ENCODE results near the gene SCYL2. TPM values are rescaled to one million over a fixed set of nuclear protein-coding genes. Genes with fewer than 3 reads are reported as not detected.

The SCYL2 gene
- total RNA-seq, 1 experiment from 2014 or later: 37.1 TPM

DNA sequence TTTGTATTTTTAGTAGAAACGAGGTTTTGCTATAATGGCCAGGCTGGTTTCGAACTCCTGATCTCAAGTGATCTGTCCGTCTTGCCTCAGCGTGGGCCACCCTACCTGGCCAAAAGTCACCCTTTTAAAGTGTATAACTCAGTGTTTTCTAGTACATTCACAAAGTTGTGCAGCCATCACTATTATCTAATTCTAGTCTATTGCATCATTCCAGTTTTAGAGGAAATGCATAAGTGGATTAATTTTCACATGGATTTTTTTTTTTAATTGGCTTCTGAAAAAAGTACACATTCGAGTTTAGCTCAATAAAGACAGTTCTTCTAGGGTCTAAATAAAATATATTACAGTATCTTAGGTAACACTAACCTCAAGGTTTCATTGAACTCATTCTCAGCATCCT, 3.8 kb upstream of the SCYL2 start:
- TF ChIP-seq TEAD1 (CRISPR knock-in tag; IDR thresholded peaks at IDR 0.05) (no peak), RELA (CRISPR knock-in tag; IDR thresholded peaks at IDR 0.05; ENCODE audit: borderline replicate concordance) (no peak), ZNF121 (CRISPR knock-in tag; IDR thresholded peaks at IDR 0.05) (no peak), KAT7 (CRISPR knock-in tag; IDR thresholded peaks at IDR 0.05; ENCODE audit: borderline replicate concordance) (no peak), PRRX2 (CRISPR knock-in tag; IDR thresholded peaks at IDR 0.05) (no peak), ELF4 (CRISPR knock-in tag; IDR thresholded peaks at IDR 0.05; ENCODE audit: low read depth) (no peak), NR1H2 (CRISPR knock-in tag; IDR thresholded peaks at IDR 0.05) (no peak)
- TF ChIP-seq, protein P1, sequence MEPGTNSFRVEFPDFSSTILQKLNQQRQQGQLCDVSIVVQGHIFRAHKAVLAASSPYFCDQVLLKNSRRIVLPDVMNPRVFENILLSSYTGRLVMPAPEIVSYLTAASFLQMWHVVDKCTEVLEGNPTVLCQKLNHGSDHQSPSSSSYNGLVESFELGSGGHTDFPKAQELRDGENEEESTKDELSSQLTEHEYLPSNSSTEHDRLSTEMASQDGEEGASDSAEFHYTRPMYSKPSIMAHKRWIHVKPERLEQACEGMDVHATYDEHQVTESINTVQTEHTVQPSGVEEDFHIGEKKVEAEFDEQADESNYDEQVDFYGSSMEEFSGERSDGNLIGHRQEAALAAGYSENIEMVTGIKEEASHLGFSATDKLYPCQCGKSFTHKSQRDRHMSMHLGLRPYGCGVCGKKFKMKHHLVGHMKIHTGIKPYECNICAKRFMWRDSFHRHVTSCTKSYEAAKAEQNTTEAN (CRISPR knock-in tag; IDR thresholded peaks at IDR 0.05): no peak
- TF ChIP-seq, protein P2, sequence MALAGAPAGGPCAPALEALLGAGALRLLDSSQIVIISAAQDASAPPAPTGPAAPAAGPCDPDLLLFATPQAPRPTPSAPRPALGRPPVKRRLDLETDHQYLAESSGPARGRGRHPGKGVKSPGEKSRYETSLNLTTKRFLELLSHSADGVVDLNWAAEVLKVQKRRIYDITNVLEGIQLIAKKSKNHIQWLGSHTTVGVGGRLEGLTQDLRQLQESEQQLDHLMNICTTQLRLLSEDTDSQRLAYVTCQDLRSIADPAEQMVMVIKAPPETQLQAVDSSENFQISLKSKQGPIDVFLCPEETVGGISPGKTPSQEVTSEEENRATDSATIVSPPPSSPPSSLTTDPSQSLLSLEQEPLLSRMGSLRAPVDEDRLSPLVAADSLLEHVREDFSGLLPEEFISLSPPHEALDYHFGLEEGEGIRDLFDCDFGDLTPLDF (CRISPR knock-in tag; IDR thresholded peaks at IDR 0.05): no peak
- TF ChIP-seq, protein P3, sequence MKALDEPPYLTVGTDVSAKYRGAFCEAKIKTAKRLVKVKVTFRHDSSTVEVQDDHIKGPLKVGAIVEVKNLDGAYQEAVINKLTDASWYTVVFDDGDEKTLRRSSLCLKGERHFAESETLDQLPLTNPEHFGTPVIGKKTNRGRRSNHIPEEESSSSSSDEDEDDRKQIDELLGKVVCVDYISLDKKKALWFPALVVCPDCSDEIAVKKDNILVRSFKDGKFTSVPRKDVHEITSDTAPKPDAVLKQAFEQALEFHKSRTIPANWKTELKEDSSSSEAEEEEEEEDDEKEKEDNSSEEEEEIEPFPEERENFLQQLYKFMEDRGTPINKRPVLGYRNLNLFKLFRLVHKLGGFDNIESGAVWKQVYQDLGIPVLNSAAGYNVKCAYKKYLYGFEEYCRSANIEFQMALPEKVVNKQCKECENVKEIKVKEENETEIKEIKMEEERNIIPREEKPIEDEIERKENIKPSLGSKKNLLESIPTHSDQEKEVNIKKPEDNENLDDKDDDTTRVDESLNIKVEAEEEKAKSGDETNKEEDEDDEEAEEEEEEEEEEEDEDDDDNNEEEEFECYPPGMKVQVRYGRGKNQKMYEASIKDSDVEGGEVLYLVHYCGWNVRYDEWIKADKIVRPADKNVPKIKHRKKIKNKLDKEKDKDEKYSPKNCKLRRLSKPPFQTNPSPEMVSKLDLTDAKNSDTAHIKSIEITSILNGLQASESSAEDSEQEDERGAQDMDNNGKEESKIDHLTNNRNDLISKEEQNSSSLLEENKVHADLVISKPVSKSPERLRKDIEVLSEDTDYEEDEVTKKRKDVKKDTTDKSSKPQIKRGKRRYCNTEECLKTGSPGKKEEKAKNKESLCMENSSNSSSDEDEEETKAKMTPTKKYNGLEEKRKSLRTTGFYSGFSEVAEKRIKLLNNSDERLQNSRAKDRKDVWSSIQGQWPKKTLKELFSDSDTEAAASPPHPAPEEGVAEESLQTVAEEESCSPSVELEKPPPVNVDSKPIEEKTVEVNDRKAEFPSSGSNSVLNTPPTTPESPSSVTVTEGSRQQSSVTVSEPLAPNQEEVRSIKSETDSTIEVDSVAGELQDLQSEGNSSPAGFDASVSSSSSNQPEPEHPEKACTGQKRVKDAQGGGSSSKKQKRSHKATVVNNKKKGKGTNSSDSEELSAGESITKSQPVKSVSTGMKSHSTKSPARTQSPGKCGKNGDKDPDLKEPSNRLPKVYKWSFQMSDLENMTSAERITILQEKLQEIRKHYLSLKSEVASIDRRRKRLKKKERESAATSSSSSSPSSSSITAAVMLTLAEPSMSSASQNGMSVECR (CRISPR knock-in tag; IDR thresholded peaks at IDR 0.05; ENCODE audit: borderline replicate concordance): no peak
- TF ChIP-seq, protein P4, sequence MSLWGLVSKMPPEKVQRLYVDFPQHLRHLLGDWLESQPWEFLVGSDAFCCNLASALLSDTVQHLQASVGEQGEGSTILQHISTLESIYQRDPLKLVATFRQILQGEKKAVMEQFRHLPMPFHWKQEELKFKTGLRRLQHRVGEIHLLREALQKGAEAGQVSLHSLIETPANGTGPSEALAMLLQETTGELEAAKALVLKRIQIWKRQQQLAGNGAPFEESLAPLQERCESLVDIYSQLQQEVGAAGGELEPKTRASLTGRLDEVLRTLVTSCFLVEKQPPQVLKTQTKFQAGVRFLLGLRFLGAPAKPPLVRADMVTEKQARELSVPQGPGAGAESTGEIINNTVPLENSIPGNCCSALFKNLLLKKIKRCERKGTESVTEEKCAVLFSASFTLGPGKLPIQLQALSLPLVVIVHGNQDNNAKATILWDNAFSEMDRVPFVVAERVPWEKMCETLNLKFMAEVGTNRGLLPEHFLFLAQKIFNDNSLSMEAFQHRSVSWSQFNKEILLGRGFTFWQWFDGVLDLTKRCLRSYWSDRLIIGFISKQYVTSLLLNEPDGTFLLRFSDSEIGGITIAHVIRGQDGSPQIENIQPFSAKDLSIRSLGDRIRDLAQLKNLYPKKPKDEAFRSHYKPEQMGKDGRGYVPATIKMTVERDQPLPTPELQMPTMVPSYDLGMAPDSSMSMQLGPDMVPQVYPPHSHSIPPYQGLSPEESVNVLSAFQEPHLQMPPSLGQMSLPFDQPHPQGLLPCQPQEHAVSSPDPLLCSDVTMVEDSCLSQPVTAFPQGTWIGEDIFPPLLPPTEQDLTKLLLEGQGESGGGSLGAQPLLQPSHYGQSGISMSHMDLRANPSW (CRISPR knock-in tag; conservative IDR thresholded peaks at IDR 0.05; ENCODE audit: low read depth): no peak
- TF ChIP-seq, protein P5, sequence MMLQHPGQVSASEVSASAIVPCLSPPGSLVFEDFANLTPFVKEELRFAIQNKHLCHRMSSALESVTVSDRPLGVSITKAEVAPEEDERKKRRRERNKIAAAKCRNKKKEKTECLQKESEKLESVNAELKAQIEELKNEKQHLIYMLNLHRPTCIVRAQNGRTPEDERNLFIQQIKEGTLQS (CRISPR knock-in tag; conservative IDR thresholded peaks at IDR 0.05): no peak
- TF ChIP-seq, protein P6, sequence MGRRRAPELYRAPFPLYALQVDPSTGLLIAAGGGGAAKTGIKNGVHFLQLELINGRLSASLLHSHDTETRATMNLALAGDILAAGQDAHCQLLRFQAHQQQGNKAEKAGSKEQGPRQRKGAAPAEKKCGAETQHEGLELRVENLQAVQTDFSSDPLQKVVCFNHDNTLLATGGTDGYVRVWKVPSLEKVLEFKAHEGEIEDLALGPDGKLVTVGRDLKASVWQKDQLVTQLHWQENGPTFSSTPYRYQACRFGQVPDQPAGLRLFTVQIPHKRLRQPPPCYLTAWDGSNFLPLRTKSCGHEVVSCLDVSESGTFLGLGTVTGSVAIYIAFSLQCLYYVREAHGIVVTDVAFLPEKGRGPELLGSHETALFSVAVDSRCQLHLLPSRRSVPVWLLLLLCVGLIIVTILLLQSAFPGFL (CRISPR knock-in tag; IDR thresholded peaks at IDR 0.05; ENCODE audit: borderline replicate concordance): no peak
- TF ChIP-seq, protein P7, sequence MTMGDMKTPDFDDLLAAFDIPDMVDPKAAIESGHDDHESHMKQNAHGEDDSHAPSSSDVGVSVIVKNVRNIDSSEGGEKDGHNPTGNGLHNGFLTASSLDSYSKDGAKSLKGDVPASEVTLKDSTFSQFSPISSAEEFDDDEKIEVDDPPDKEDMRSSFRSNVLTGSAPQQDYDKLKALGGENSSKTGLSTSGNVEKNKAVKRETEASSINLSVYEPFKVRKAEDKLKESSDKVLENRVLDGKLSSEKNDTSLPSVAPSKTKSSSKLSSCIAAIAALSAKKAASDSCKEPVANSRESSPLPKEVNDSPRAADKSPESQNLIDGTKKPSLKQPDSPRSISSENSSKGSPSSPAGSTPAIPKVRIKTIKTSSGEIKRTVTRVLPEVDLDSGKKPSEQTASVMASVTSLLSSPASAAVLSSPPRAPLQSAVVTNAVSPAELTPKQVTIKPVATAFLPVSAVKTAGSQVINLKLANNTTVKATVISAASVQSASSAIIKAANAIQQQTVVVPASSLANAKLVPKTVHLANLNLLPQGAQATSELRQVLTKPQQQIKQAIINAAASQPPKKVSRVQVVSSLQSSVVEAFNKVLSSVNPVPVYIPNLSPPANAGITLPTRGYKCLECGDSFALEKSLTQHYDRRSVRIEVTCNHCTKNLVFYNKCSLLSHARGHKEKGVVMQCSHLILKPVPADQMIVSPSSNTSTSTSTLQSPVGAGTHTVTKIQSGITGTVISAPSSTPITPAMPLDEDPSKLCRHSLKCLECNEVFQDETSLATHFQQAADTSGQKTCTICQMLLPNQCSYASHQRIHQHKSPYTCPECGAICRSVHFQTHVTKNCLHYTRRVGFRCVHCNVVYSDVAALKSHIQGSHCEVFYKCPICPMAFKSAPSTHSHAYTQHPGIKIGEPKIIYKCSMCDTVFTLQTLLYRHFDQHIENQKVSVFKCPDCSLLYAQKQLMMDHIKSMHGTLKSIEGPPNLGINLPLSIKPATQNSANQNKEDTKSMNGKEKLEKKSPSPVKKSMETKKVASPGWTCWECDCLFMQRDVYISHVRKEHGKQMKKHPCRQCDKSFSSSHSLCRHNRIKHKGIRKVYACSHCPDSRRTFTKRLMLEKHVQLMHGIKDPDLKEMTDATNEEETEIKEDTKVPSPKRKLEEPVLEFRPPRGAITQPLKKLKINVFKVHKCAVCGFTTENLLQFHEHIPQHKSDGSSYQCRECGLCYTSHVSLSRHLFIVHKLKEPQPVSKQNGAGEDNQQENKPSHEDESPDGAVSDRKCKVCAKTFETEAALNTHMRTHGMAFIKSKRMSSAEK (CRISPR knock-in tag; IDR thresholded peaks at IDR 0.05; ENCODE audit: borderline replicate concordance): no peak
- TF ChIP-seq, protein P8, sequence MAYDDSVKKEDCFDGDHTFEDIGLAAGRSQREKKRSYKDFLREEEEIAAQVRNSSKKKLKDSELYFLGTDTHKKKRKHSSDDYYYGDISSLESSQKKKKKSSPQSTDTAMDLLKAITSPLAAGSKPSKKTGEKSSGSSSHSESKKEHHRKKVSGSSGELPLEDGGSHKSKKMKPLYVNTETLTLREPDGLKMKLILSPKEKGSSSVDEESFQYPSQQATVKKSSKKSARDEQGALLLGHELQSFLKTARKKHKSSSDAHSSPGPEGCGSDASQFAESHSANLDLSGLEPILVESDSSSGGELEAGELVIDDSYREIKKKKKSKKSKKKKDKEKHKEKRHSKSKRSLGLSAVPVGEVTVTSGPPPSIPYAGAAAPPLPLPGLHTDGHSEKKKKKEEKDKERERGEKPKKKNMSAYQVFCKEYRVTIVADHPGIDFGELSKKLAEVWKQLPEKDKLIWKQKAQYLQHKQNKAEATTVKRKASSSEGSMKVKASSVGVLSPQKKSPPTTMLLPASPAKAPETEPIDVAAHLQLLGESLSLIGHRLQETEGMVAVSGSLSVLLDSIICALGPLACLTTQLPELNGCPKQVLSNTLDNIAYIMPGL (CRISPR knock-in tag; IDR thresholded peaks at IDR 0.05): no peak
- POLR2A ChIA-PET: no interaction called here
- H3K27ac Mint-ChIP-seq: no peak overlapping the region
- ATAC-seq (no peak), DNase-seq (ENCODE audit: low spot score) (no peak)
- H3K9me3 Mint-ChIP-seq: no peaks in the 10 kb centered on the region
- peaks cover 4% of the 10 kb centered on the region for H3K4me1 Mint-ChIP-seq
- H3K27me3 Mint-ChIP-seq (ENCODE audit: low read depth): no peaks in the 10 kb centered on the region
- CTCF ChIA-PET: no interaction called here
- H3K4me3 Mint-ChIP-seq: no peak overlapping the region
- H3K36me3 Mint-ChIP-seq: no peaks in the 10 kb centered on the region

Data from WTC11 (cell line).